ENCODE data around the gene XYLT1.

Gene XYLT1

DNA sequence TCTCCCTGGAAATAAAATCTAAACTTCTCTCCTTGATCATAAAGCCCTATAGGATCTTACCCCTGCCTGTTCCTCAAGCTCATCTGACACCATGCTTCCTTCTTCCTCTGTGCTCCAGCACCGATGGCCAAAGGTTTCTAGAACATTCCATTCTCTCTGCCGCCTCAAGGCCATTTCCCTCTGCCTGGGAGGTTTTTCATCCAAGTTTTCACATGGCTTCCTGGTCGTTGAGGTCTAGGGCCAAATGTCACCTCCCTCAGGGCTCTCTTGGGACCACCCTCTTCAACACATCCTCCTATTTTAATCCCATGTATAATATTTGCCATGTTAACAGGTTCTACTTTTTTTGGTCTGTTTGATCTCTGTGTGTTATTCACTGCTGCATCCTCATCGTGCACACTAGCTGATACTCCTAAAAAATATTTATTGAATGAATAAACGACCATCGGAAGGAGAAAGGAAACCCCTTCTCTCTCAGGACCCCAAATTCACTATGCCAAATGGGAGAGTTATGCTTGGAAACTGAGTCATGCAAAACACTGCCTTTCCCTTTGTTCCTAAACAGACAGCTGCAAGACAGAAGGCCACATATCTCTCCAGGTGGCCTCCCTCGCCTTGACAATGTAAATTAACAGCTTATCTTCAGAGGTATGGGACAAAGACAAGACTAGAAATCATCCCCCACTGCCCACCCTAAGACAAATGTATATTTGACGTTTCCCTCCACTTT lies 78.5 kb downstream of the XYLT1 start:
- H3K4me1 Mint-ChIP-seq, result peaks cover 54% of the 10 kb centered on the region

DNA sequence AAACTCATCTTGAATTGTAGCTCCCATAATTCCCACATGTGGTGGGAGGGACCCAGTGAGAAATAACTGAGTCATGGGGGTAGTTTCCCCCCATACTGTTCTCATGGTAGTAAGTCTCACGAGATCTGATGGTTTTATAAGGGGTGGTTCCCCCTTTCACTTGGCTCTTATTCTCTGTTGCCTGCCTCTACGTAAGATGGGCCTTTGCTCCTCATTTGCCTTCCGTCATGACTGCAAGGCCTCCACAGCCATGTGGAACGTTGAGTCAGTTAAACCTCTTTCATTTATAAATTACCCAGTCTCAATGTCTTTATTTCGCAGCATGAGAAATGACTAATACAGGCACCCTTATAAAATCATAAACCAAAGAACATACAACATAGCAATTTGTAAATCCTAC lies 79.0 kb downstream of the XYLT1 start:
- ATAC-seq, result no peak
- Mint-ChIP-seq H3K27ac (no peak overlapping the region), H3K9me3 (no peaks in the 10 kb centered on the region), H3K4me1 (peaks cover 55% of the 10 kb centered on the region), H3K4me3 (no peak overlapping the region), H3K36me3 (no peaks in the 10 kb centered on the region)
- DNase-seq (ENCODE audit: low spot score in 2 of 2), result no peak

More for the DNA sequence above, 78.5 kb downstream of the XYLT1 start:
- DNase-seq (ENCODE audit: low spot score in 2 of 2) (no peak), ATAC-seq (no peak)
- Mint-ChIP-seq H3K4me3 (no peak overlapping the region), H3K27ac (peak overlapping the region; percentile 29), H3K36me3 (no peaks in the 10 kb centered on the region), H3K9me3 (no peaks in the 10 kb centered on the region)

DNA sequence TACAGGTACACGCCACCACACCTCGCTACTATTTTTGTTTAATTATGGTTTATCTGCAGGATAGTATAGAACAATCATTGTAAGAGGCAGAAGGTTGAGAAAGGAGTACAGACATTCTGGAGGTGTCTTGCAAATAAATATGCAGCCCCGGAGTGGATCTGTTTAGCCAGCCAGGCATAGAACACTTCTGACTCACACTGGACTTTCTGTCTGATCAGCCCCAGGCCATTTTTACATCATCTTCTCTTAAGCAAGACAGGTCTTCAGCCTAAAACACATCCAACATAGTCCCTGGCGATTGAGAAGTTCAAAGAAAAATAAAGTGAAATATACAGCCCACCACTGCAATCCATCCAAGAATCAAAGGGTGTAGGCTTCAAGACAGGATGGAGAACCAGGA lies 81.4 kb downstream of the XYLT1 start:
- peaks cover 52% of the 10 kb centered on the region for H3K4me1 Mint-ChIP-seq
- H3K9me3 Mint-ChIP-seq, result no peaks in the 10 kb centered on the region
- H3K36me3 Mint-ChIP-seq, result no peaks in the 10 kb centered on the region
- H3K27ac Mint-ChIP-seq, result no peak overlapping the region
- H3K4me3 Mint-ChIP-seq, result no peak overlapping the region
- ATAC-seq, result no peak
- DNase-seq (ENCODE audit: low spot score in 2 of 2), result no peak

DNA sequence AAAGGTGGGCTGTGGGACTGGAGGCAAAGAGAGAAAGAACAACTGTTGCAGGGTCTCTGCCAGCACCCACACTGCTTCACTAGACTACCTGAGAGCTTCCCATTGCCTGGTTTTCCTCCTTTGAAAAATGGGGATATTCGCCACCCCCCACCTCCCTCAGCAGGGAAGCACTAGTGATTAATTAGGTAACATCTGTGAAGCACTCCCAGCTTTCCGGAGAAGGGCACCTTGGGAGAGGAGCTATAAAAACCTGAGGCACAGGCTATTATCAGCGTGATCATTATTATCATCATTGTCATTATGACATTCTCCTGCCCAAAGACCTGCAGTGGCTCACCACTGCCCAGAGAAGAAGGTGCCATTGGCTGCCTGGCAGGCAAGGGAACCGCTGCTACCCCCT lies 83.5 kb downstream of the XYLT1 start:
- DNase-seq (ENCODE audit: low spot score in 2 of 2) (no peak), ATAC-seq (no peak)
- Mint-ChIP-seq H3K36me3 (no peaks in the 10 kb centered on the region), H3K27ac (no peak overlapping the region), H3K4me1 (peaks cover 48% of the 10 kb centered on the region), H3K4me3 (no peak overlapping the region), H3K9me3 (no peaks in the 10 kb centered on the region)

DNA sequence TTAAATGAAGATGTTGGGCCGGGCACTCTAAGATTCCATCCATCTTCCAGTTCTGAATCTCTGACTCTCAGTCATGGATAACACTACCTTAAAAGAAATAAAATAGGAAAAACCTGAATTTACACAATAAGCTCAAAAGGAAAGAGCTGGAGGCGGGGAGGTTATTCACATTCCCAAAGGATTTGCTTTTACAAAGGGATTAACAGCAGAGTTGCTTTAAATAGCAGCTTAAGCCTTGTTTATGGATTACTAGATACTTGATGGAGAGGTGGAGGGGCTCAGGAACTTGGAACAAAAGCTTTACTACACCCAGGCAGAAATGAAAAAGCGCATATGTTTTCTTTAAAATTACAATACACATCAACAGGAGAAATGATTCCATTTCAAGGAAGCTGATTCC lies 84.5 kb downstream of the XYLT1 start:
- H3K4me1 Mint-ChIP-seq, result peaks cover 43% of the 10 kb centered on the region
- ATAC-seq (no peak), DNase-seq (ENCODE audit: low spot score in 2 of 2) (no peak)
- no peak overlapping the region for H3K27ac Mint-ChIP-seq
- H3K9me3 Mint-ChIP-seq, result no peaks in the 10 kb centered on the region
- H3K36me3 Mint-ChIP-seq, result no peaks in the 10 kb centered on the region
- H3K4me3 Mint-ChIP-seq, result no peak overlapping the region

DNA sequence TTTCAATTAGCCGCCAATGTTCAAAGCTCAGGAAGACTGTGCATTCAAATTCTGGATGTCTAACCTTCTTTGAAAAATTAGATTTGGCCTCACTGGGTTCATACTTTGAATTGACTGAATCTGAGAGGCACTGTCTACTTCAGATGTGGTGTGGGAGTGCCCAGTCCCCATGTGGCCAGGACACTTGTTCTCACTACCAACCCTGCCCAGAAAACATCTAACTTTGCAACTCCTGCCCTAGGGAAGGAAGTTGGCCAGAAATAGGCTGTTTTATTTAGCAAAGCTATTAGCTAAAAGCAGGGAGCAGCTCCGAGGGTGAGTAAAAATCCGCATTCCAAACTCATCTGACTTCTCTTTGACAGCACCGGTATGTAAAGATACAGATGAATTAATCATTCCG lies 86.3 kb downstream of the XYLT1 start:
- no peak for DNase-seq (ENCODE audit: low spot score in 2 of 2)
- no peaks in the 10 kb centered on the region for H3K36me3 Mint-ChIP-seq
- H3K27ac Mint-ChIP-seq, result no peak overlapping the region
- H3K4me3 Mint-ChIP-seq, result no peak overlapping the region
- H3K9me3 Mint-ChIP-seq, result no peaks in the 10 kb centered on the region
- ATAC-seq, result no peak
- H3K4me1 Mint-ChIP-seq, result peaks cover 52% of the 10 kb centered on the region

DNA sequence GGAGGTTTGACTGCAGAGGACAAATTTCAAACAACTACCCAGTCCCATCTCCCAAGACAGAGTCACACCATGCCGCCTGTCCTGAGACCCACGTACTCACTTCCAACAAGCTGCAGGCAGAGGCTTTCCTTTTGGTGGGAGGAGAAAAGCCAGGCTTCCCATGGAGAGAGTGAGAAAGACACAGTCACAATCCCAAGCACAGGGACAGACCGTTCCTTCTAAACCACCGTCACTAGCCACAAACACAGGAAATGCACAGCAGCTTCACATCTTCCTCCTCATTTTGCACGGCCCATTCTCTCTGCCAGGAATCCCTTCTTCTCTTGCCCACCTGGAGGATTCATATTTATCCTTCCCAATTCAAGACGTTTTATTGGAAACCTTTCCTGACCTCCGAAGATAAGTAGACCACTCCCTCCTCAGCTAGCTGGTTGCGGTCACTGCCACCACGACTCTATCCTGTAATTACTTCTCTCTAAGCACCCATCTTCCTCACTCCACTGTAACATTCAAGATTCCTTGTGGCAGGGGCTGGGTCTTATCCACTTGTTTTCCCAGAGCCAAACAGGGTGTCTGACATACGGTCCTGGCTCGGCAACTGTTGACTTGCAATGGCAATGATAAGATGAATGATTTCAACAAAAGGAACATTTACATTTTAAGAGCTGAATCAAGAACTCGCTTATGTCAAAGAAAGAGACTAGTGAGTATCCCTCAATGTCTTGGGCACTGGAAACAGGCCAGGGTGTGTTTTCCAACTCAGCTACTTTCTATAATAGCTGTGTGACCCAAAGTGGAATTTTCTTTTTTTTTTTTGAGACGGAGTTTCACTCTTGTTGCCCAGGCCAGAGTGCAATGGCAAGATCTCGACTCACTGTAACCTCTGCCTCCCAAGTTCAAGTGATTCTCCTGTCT lies 87.6 kb downstream of the XYLT1 start:
- Mint-ChIP-seq H3K4me1 (peaks cover 57% of the 10 kb centered on the region), H3K27ac (peak overlapping the region; percentile 45), H3K36me3 (no peaks in the 10 kb centered on the region), H3K9me3 (no peaks in the 10 kb centered on the region), H3K4me3 (peak overlapping the region; percentile 48)
- peak; percentile 40 for ATAC-seq
- no peak for DNase-seq (ENCODE audit: low spot score in 2 of 2)

DNA sequence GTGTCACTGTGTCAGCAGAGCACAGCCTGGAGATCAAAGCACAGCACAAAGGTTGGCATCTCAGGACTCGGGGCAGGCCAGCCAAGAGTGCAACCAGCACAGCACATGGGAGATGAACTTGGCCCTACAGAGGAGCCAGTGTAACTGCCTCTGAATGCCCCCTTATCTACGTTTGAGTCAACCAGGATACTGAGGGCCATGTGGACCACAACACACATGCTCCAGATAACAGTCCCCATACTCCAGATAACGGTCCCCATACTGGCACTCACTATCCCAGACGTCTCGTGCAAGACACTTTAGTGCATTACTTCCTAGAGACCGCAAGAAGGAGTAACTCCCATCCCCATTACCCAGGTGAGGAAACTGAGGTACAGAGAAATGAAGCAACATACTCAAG lies 88.2 kb downstream of the XYLT1 start:
- Mint-ChIP-seq H3K36me3 (no peaks in the 10 kb centered on the region), H3K4me3 (peak overlapping the region; percentile 48), H3K9me3 (no peaks in the 10 kb centered on the region), H3K4me1 (peaks cover 59% of the 10 kb centered on the region), H3K27ac (peak overlapping the region; percentile 45)
- DNase-seq (ENCODE audit: low spot score in 2 of 2) (no peak), ATAC-seq (no peak)

DNA sequence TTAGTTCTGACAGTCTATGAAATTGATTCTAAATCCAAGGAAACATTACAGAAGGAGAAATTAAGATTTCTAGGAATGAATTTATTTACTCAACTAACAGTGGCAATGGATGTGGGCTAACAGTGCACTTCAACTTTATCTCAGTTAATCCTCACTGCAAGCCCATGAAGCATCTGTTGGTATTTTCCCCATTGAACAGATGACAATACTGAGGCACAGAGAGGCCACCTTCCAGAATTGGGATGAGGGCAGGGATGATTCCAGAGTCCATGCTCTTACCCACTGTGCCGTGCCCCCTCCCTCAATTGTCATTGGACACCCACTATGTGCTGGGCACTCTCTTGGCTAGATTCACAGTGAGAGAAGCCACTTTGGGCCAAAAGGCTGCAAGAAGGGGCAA lies 89.0 kb downstream of the XYLT1 start:
- no peaks in the 10 kb centered on the region for H3K9me3 Mint-ChIP-seq
- peaks cover 55% of the 10 kb centered on the region for H3K4me1 Mint-ChIP-seq
- no peaks in the 10 kb centered on the region for H3K36me3 Mint-ChIP-seq
- DNase-seq (ENCODE audit: low spot score in 2 of 2) (no peak), ATAC-seq (no peak)
- H3K4me3 Mint-ChIP-seq, result no peak overlapping the region
- H3K27ac Mint-ChIP-seq, result no peak overlapping the region

DNA sequence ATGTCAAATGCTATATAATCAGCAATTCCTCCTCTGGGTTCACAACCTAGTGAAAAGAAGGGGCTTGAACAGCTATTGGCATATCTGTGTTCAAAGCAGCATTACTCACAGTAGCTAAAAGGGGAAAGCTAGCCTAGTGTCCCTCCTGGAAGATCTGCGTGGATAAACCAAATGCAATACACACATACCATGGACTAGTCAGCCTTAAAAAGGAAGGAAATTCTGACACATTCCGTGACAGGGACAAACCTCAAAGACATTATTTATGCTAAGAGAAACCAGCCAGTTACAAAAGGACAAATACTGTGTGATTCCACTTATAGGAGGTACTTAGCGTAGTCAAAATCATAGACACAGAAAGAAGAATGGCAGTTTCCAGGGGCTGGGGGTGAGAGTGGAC lies 90.1 kb downstream of the XYLT1 start:
- ATAC-seq (peak; percentile 34), DNase-seq (ENCODE audit: low spot score in 2 of 2) (no peak)
- H3K4me3 Mint-ChIP-seq, result no peak overlapping the region
- H3K27ac Mint-ChIP-seq, result peak overlapping the region; percentile 74
- H3K36me3 Mint-ChIP-seq, result no peaks in the 10 kb centered on the region
- H3K9me3 Mint-ChIP-seq, result no peaks in the 10 kb centered on the region
- H3K4me1 Mint-ChIP-seq, result peaks cover 52% of the 10 kb centered on the region

DNA sequence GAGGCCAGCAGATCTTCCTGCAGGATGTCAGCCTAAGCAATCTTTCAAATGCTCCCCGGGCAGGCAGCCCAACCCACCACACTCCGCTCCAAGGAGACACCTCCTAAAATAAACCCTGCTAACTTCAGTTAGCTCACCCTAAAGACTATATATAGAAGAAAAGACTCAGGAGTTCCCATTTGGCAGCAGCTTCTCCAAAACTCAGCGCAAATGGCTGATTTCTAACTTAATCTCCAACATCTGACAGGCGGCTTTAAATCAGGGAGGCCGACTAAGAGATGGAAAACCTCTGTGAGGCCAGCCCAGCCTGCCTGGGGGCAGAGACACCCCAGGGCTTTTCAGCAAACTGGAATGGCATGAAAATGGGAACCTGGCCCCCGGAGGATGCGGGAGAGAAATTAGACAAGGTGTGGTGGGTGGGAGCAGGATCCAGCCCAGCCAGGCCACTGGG lies 91.6 kb downstream of the XYLT1 start:
- Mint-ChIP-seq H3K27ac (no peak overlapping the region), H3K36me3 (no peaks in the 10 kb centered on the region), H3K4me3 (no peak overlapping the region), H3K4me1 (peaks cover 66% of the 10 kb centered on the region), H3K9me3 (no peaks in the 10 kb centered on the region)
- DNase-seq (ENCODE audit: low spot score in 2 of 2) (no peak), ATAC-seq (no peak)

DNA sequence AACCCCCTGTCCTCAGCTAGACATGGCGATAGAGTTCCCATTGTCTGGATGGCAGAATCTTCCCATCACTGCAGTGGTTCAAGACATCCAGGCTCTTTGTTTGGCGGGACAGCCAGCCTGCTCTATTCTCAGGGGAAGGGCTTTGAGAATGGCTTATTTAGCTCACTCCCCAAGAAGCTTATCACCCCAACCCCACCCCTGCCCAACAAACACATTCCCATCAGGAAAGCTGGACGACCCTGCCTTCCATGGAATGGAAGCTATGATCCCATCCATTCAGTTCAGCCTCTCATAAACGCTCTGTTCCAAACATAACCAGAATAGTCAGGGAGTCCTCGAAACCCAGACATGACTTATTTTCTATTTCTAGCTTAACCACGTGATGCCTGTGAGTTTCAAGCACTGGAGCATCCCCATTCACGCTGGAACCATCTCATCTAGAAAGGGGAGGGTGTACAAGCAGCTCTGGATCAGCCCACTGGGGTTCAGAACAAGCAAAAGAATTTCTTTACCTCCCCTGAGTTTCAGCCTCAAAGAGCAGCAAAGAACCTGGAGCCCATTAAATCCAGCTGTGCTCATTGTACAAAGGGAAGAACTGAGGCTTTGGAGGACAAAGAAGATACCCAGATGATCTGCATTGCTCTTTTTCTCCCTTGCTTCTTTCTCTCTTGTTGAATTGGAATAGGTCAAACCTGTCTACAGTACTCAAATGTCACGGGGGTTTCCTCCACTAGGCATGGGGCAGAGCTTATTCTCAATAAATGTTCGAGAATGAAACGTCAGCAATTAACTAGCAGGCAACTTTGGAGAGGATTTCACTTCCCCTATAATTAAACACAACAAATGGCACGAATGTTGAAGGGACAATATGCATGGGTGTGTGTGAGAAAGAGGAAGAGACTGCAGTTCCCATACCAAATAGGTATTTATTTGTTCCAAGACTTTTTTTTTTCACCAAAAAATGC lies 93.1 kb downstream of the XYLT1 start:
- Mint-ChIP-seq H3K36me3 (no peaks in the 10 kb centered on the region), H3K27ac (peak overlapping the region; percentile 23), H3K4me1 (peaks cover 63% of the 10 kb centered on the region), H3K9me3 (no peaks in the 10 kb centered on the region), H3K4me3 (no peak overlapping the region)
- no peak for DNase-seq (ENCODE audit: low spot score in 2 of 2)
- ATAC-seq, result no peak

DNA sequence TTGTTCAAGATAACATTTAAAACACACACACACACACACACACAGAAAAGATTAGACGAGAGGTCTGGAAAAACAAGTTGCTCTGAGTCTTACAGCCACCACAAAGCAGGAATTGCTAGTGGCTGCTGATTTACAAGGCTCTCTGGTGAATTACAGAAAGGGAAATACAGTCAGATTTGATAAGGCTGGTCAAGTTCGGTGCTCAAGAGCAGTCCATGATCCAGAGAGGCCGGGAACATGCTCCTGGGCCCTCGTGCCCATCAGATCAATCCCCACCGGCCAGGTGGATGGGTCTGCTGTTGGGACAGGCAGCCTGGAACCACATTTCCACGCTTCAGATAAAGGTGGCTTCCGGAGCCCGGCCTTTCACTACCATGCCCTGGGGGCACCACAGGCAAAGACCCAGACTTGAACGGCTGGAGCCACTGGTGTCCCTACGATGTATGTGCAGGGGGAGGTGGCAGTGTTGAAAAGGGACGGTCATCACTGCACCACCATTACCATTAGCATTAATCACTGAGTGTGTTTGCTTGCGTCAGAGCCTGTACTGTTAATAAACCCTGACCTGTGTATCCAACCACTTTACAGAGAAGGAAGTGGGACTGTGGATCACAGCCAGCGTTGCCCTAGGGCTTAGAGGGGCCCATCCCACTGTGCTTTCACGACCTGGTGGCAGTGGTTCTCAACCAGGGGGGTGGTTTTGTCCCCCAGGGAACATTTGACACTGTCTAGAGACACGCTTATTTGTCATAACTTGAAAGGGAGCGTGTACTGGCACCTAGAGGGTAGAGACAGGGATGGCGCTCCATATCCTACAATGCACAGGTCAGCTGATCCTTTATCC lies 95.1 kb downstream of the XYLT1 start:
- no peak for DNase-seq (ENCODE audit: low spot score in 2 of 2)
- Mint-ChIP-seq H3K9me3 (no peaks in the 10 kb centered on the region), H3K27ac (peak overlapping the region; percentile 3), H3K36me3 (no peaks in the 10 kb centered on the region), H3K4me3 (no peak overlapping the region), H3K4me1 (peaks cover 64% of the 10 kb centered on the region)
- peak; percentile 29 for ATAC-seq

DNA sequence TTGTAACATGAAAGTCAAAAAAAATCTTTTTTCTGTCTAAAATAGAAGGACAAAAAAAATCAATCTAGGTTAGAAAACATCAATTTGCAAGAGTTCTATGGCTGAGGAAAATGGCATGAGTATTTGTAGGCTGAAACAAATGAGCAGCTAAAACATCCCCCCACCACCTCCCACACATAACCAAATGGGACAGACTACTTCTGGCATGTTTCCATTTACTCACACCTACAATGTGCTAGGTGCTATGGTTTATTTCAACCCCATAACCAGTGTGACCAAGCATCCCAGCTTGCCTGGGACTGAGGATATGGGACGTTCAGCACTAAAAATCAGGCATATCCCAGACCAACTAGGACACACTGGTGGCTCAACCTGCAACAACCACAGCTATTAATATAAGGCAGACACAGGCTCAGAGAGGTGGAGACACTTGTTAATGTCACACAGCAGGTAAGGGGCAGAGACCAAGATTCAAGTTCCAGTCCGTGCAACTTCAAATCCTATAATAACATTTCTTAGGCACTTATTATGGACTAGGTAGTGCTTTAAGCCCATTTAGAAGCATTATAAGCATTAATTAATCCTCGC lies 96.0 kb downstream of the XYLT1 start:
- Mint-ChIP-seq H3K9me3 (no peaks in the 10 kb centered on the region), H3K36me3 (peaks cover 5% of the 10 kb centered on the region), H3K4me1 (peaks cover 69% of the 10 kb centered on the region), H3K27ac (peak overlapping the region; percentile 3), H3K4me3 (no peak overlapping the region)
- ATAC-seq (peak; percentile 71), DNase-seq (ENCODE audit: low spot score in 2 of 2) (no peak)
